Neuronal stem cell (in vitro differentiated cells): Measurements from ENCODE around the gene DOCK11. TPM values are rescaled to one million over a fixed set of nuclear protein-coding genes. Genes with fewer than 3 reads are reported as not detected.

ENCODE experiments used
- small RNA-seq: library from polyadenylated mRNA; stranded (forward); fragments of <200 nt; extraction: miRNeasy Mini kit (QIAGEN cat#:217004); gene quantifications from one replicate; pipeline ENCODE3, GENCODE V24; 2013; ENCODE audit not compliant: insufficient read depth

DOCK11 gene

Small RNA genes within 50 kb of the gene (small RNA-seq; reads per million reads assigned to genes)
- gene RF00019 = not detected
